ENCODE results near the gene NID1. TPM values are rescaled to one million over a fixed set of nuclear protein-coding genes. Genes with fewer than 3 reads are reported as not detected.

The NID1 gene
- total and polyA plus RNA-seq, 7 donors = 12.0 to 31.8 (median 22.2) TPM

- Histone ChIP-seq H3K4me1 (no peaks in the 10 kb centered on the region), H3K9me3 (no peaks in the 10 kb centered on the region), H3K27ac (no peak overlapping the region), H3K36me3 (ENCODE audit: insufficient read depth in 1 of 2, low read depth in 1 of 2) (no peaks in the 10 kb centered on the region), H3K27me3 (ENCODE audit: insufficient read depth in 3 of 3, low read length in 2 of 3) (peaks cover 0 to 9% (median 0%) of the 10 kb centered on the region in 3 donors), H3K4me3 (no peak overlapping the region)
- no peak for DNase-seq
- intact Hi-C loops (cut with DNase I) = no loop called here
- TF ChIP-seq CTCF (IDR thresholded peaks at IDR 0.05) = no peak
- WGBS, 3 donors = 86 to 94% (median 92%) methylated on average over 11 to 12 of the region's 12 CpGs
- ATAC-seq = no peak
Observed at GRCh38 chr1:236089046-236089773, 24.3 kb upstream of the NID1 start.

- H3K4me3 ChIP-seq = no peak overlapping the region
- 57 to 69% (median 64%) methylated on average over 7 of the region's 7 CpGs for WGBS, 3 donors
- H3K36me3 ChIP-seq (ENCODE audit: insufficient read depth in 1 of 2, low read depth in 1 of 2) = no peaks in the 10 kb centered on the region
- no peaks in the 10 kb centered on the region for H3K4me1 ChIP-seq
- no peaks in the 10 kb centered on the region for H3K9me3 ChIP-seq
- H3K27me3 ChIP-seq (ENCODE audit: insufficient read depth in 3 of 3, low read length in 2 of 3) = peaks cover 0 to 4% (median 0%) of the 10 kb centered on the region in 3 donors
- DNase-seq (no peak), ATAC-seq (no peak)
- TF ChIP-seq CTCF (IDR thresholded peaks at IDR 0.05) = no peak
- intact Hi-C loops (cut with DNase I) = no loop called here
- H3K27ac ChIP-seq = no peak overlapping the region
Observed at GRCh38 chr1:236086537-236086936, 21.6 kb upstream of the NID1 start.

GRCh38 chr1:236085545-236086159 is 20.8 kb upstream of the NID1 start:
- no peaks in the 10 kb centered on the region for H3K27me3 ChIP-seq (ENCODE audit: insufficient read depth in 3 of 3, low read length in 2 of 3)
- no peak overlapping the region for H3K4me3 ChIP-seq
- no peaks in the 10 kb centered on the region for H3K9me3 ChIP-seq
- intact Hi-C loops (cut with DNase I) = no loop called here
- WGBS, 3 donors = 88 to 98% (median 92%) methylated on average over 6 of the region's 6 CpGs
- H3K27ac ChIP-seq = no peak overlapping the region
- no peak for ATAC-seq
- no peaks in the 10 kb centered on the region for H3K36me3 ChIP-seq (ENCODE audit: insufficient read depth in 1 of 2, low read depth in 1 of 2)
- no peak for DNase-seq
- no peaks in the 10 kb centered on the region for H3K4me1 ChIP-seq
- TF ChIP-seq CTCF (IDR thresholded peaks at IDR 0.05) = no peak

GRCh38 chr1:236084386-236084730 is 19.5 kb upstream of the NID1 start:
- Histone ChIP-seq H3K9me3 (no peaks in the 10 kb centered on the region), H3K27ac (no peak overlapping the region), H3K4me1 (no peaks in the 10 kb centered on the region), H3K4me3 (no peak overlapping the region), H3K36me3 (ENCODE audit: insufficient read depth in 1 of 2, low read depth in 1 of 2) (no peaks in the 10 kb centered on the region), H3K27me3 (ENCODE audit: insufficient read depth in 3 of 3, low read length in 2 of 3) (no peaks in the 10 kb centered on the region)
- intact Hi-C loops (cut with DNase I) = no loop called here
- no peak for ATAC-seq
- no peak for TF ChIP-seq CTCF (IDR thresholded peaks at IDR 0.05)
- no peak for DNase-seq
- WGBS, 3 donors = 85 to 91% (median 88%) methylated on average over 3 of the region's 3 CpGs

Data from psoas muscle (tissue), 8 donors.